Ovary (tissue), 9 donors: ENCODE data around the gene IL4I1. TPM values are rescaled to one million over a fixed set of nuclear protein-coding genes. Genes with fewer than 3 reads are reported as not detected.

Source experiments
- DNase-seq, 5 donors: peaks; one replicate each; pipeline ENCODE4 v3.0.0-alpha.2; 2019 to 2020
- H3K27ac ChIP-seq, 2 donors: fragments of 200-600 bp; one replicate each; pipeline versions ENCODE4 v1.5.1 to v1.8.0; 2019 to 2022
- H3K27me3 ChIP-seq: fragments of 200-600 bp; one replicate; pipeline ENCODE4 v1.8.0; 2022
- H3K36me3 ChIP-seq: fragments of 200-600 bp; sonication (generic); one replicate; pipeline ENCODE4 v1.5.1; 2019
- H3K4me1 ChIP-seq: one replicate; pipeline ENCODE4 v1.8.1; 2013; ENCODE audit warnings: mild to moderate bottlenecking, moderate library complexity; ENCODE audit not compliant: insufficient read depth
- H3K4me3 ChIP-seq: fragments of 200-600 bp; sonication (generic); one replicate; pipeline ENCODE4 v1.5.1; 2017
- H3K9me3 ChIP-seq, 2 donors: fragments of 200-600 bp in 1 of 2; sonication (generic) in 1 of 2; one replicate each; pipeline versions ENCODE4 v1.5.1 to v1.8.1; 2013 to 2019; ENCODE audit warnings: mild to moderate bottlenecking in 1 of 2, moderate library complexity in 1 of 2
- EP300 ChIP-seq: sonication (generic); formaldehyde crosslinking; IDR thresholded peaks from one replicate; pipeline ENCODE4 v1.6.1; 2017; ENCODE audit warnings: antibody characterized with exemption
- POLR2A ChIP-seq: fragments of 450-650 bp; IDR thresholded peaks from one replicate; pipeline ENCODE4 v1.6.1; 2017; ENCODE audit warnings: antibody characterized with exemption, mild to moderate bottlenecking, moderate library complexity
- WGBS, 3 donors: extraction: QIAGEN DNeasy Blood & Tissue Kit in 1 of 3; methylation state at CpG; one replicate each; pipeline versions ENCODE4 v1.1.5 to v1.1.7; 2013 to 2017; 5-methylcytosine and 5-hydroxymethylcytosine counted together
- intact Hi-C, 4 donors: fragments of 100-400 bp; cut with DNase I; formaldehyde crosslinking; loops; one replicate each; pipeline versions ENCODE4 v1.11.0 to v1.15.1; 2022 to 2023
- polyA plus RNA-seq, 2 donors: library from polyadenylated mRNA; stranded (reverse); fragments of 200-250 nt in 1 of 2; fragments of 350-450 nt in 1 of 2; fragmentation: Illumina TruSeq in 1 of 2; extraction: RNeasy Lipid Tissue Mini Kit (QIAGEN cat#74804) in 1 of 2; gene quantifications; one replicate each; pipeline ENCODE4 v1.2.3, GENCODE V29; 2013 to 2014
- total RNA-seq, 7 donors: library from RNA; depleted of rRNA in 2 of 7; stranded (reverse); fragments of >200 nt in 2 of 7; fragmentation: NEBNext Ultra II Directional in 3 of 7; extraction: Animal tissue kit (Norgen Biotek cat#: 25700) in 3 of 7; gene quantifications; one replicate each; pipeline versions ENCODE4 v1.1.0 to v1.2.4, GENCODE V29; 2016 to 2023
- TF ChIP-seq, protein P1 (sequence below), 3 donors: fragments of 450-650 bp in 2 of 3; fragments of 200-600 bp in 1 of 3; IDR thresholded peaks; one replicate each; pipeline versions ENCODE4 v1.5.1 to v1.8.0; 2016 to 2022; ENCODE audit warnings: antibody characterized with exemption in 3 of 3, mild to moderate bottlenecking in 1 of 3
- donor health status: DM: no; HTN: no; CAD: no; lungs with moderate emphysema.
- donor health status: DM: no; HTN: no; CAD: no.
- donor health status: Bipolar disorder and iron deficiency.
- donor health status: DM: yes; HTN: yes; CAD: no.
- donor health status: DM: no; HTN: no; CAD: no.
- donor health status: DM: yes; HTN: yes; CAD: no.

The IL4I1 gene
- total and polyA plus RNA-seq, 9 donors, result 0.24 to 4.3 (median 1.0) TPM; not detected in 1

DNA sequence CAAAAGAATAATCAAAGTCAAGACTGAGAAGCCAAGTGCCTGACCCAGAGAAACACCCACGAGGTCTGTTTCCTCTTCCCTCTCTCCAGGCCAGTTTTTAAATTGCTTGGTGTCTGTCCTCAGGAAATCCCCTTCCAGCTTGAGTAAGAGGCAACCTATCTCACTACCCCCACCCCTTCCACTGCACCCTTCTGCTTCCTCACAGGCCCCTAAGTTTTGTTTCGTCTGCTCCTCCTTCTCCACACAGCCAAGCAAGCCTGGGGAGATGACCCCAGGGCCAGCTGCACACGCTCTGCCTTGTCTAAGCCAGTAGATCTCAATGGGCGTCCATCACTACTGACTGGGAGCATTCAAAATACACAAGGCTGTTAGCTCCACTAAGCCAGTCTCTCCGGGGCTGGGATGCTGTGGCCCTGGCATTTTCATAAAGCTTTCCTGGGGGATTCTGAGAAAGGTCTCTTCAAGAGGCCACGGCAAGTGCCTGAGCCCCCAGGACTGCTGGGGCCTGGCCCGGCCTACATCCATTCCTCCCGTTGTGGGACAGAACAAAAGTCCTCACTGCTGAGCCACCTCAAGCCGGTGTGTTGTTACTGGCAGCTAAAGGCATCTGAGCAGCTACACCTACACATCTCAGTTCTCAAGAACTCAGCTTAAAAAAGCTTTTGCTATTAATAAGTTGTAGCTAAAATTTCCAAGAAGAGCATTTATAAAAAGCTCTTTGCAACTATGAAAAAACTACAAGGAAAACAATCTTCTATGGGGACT lies 14.9 kb upstream of the IL4I1 start:
- intact Hi-C loops, result no loop called here
- H3K27ac ChIP-seq, result no peak overlapping the region
- no peak for TF ChIP-seq POLR2A
- TF ChIP-seq, protein P1, sequence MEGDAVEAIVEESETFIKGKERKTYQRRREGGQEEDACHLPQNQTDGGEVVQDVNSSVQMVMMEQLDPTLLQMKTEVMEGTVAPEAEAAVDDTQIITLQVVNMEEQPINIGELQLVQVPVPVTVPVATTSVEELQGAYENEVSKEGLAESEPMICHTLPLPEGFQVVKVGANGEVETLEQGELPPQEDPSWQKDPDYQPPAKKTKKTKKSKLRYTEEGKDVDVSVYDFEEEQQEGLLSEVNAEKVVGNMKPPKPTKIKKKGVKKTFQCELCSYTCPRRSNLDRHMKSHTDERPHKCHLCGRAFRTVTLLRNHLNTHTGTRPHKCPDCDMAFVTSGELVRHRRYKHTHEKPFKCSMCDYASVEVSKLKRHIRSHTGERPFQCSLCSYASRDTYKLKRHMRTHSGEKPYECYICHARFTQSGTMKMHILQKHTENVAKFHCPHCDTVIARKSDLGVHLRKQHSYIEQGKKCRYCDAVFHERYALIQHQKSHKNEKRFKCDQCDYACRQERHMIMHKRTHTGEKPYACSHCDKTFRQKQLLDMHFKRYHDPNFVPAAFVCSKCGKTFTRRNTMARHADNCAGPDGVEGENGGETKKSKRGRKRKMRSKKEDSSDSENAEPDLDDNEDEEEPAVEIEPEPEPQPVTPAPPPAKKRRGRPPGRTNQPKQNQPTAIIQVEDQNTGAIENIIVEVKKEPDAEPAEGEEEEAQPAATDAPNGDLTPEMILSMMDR (IDR thresholded peaks at IDR 0.05), result no peak
- DNase-seq, result no peak
- 50 to 58% (median 53%) methylated on average over 9 of the region's 9 CpGs for WGBS, 3 donors
- no peak overlapping the region for H3K4me3 ChIP-seq
- peaks cover 9% of the 10 kb centered on the region for H3K4me1 ChIP-seq
- H3K9me3 ChIP-seq, result no peaks in the 10 kb centered on the region
- H3K27me3 ChIP-seq, result no peaks in the 10 kb centered on the region
- no peaks in the 10 kb centered on the region for H3K36me3 ChIP-seq

DNA sequence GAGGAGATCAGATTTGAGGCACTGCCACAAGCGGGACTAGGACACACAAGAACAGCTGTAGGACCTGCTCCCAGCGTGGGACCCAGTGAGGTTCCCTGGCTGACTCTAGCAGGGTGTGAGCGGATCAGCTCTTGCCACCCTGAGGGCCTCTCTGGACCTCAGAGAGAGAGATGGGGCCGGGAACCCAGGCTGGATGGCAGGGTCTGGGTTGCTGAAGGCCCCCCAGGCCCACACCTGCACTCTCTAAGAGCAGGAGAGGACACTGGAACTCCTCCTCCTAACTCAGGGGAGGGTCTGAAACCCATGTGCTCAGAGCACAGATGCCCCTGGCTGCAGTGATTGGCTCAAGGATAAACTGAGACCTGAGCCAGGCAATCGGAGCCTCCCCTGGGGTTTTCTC lies 13.5 kb upstream of the IL4I1 start:
- DNase-seq, result no peak
- Histone ChIP-seq H3K4me1 (peaks cover 9% of the 10 kb centered on the region), H3K27ac (no peak overlapping the region), H3K36me3 (no peaks in the 10 kb centered on the region), H3K9me3 (no peaks in the 10 kb centered on the region), H3K27me3 (no peaks in the 10 kb centered on the region), H3K4me3 (no peak overlapping the region)
- TF ChIP-seq POLR2A, result no peak
- WGBS, 3 donors, result 90 to 96% (median 96%) methylated on average over 5 of the region's 5 CpGs
- intact Hi-C loops, result no loop called here

DNA sequence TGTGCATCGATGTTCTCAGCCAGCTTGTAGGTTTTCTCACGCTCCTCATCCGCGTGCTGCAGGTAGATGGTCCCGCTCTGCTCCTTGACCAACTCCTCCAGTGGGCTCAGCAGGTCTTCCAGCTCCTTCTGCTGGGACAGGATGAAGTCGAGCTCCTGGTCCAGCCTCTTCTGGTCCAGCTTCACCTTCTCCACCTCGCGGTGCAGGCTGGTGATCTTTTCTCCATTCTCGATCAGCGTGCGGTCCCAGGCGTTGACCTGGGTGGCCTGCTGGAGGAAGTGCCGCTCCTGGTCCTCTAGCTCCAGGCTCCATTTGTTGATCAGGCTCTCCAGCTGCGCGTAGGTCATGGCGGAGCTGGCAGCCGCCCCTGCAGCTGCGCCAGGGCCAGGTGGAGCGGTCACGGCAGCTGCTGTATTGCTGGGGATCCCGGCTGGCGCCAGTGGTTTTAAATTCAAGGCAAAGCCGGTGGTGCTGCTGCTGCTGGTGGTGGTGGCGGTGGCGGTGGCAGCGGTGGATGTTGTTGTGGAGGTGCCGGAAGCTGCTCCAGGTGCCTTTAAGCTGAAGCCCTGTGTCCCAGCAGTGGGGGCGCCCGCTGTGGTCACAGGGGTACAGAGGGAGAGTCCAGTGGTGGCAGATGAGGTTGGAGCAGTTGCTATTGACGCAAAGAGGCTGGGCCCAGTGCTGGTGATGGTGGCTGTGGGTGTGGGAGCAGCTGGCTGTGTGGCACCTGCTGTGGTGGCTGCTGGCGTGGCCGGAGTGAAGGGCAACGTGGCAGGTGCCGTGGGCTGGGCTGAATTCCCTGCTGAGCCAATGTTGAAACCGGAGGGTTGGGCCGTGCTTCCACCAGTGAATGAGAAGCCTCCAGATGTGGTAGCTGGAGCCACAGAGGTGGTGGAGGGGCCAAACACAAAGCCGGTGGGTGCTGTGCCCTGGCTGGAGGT lies 12.1 kb upstream of the IL4I1 start:
- TF ChIP-seq, protein P1 (IDR thresholded peaks at IDR 0.05), result no peak
- TF ChIP-seq EP300 (no peak), POLR2A (no peak)
- Histone ChIP-seq H3K27ac (no peak overlapping the region), H3K9me3 (no peaks in the 10 kb centered on the region), H3K4me1 (peaks cover 9% of the 10 kb centered on the region), H3K27me3 (no peaks in the 10 kb centered on the region), H3K36me3 (no peaks in the 10 kb centered on the region), H3K4me3 (no peak overlapping the region)
- intact Hi-C loops, result no loop called here
- WGBS, 3 donors, result 91 to 94% (median 92%) methylated on average over 37 of the region's 37 CpGs
- DNase-seq, result no peak

DNA sequence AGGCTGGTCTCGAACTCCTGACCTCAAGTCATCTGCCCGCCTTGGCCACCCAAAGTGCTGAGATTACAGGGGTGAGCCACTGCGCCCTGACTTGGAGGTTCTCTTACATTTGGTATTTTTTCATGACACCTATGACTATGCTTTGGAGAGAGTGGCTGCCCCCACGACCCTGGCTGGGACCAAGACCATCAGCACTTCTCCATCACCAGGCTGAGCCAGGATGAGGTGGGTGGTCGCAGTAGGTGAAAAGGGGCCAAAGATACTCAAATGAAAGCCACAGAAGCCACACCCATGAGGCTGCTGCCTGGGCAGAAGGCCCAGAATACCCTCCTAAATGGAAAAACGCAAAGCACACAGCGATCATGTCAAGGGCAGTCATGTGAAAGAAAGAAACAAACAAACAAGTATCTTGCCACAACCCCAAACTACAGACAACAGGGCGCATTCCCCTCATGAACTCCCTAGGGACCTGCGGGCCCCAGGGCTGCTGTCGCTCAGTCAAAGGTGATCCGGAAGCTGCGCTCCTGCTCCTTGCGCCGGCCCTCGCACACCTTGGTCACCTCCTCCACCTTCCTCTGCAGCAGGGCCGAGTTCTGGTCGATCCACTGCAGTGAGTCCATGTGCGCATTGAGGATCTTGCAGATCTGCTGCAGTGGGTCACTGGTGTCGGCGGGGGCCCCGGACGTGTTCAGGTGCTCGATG lies 11.2 kb upstream of the IL4I1 start:
- intact Hi-C loops, result no loop called here
- H3K27ac ChIP-seq, result no peak overlapping the region
- no peaks in the 10 kb centered on the region for H3K36me3 ChIP-seq
- no peak for TF ChIP-seq EP300
- no peaks in the 10 kb centered on the region for H3K9me3 ChIP-seq
- no peaks in the 10 kb centered on the region for H3K27me3 ChIP-seq
- DNase-seq, result peak in 1 of 5 donors; percentile 25
- no peak overlapping the region for H3K4me3 ChIP-seq
- WGBS, 3 donors, result 85 to 91% (median 85%) methylated on average over 23 of the region's 23 CpGs
- peaks cover 3% of the 10 kb centered on the region for H3K4me1 ChIP-seq

DNA sequence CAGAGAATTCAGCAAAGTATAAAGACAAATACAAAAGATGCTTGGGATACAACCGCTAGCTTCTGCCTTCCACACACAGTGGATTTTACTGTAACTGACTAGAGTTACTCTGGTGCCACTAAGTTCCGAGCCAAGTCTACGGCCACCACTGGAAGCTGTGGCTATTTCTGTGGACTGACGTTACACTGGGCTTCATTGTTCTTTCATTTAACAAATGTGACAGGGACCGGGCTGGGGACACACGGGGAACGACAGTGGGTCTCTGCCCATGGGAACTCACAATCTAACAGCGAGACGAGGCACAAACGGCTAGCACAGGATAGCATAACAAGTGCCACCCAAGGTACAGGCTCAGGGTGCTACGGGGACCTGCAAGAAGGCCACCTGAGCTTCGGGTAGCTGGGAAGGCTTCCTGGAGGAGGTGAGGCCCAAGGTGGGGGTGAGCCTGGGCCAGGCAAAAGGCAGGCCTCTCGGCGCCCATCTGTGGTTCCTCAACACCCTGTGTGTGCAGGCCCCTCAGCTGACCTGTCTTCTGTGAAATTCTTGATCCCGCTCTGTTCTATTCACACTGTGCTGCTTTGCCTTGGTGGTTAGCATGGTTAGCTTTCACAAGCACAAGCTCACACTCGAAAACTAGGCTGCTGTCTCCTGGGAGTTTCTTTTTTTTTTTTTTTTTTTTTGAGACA lies 10.3 kb upstream of the IL4I1 start:
- 90 to 92% (median 92%) methylated on average over 16 of the region's 16 CpGs for WGBS, 3 donors
- Histone ChIP-seq H3K9me3 (no peaks in the 10 kb centered on the region), H3K4me1 (no peaks in the 10 kb centered on the region), H3K4me3 (no peak overlapping the region), H3K36me3 (no peaks in the 10 kb centered on the region), H3K27me3 (no peaks in the 10 kb centered on the region), H3K27ac (no peak overlapping the region)
- TF ChIP-seq EP300, result no peak
- TF ChIP-seq, protein P1 (IDR thresholded peaks at IDR 0.05), result no peak
- no peak for TF ChIP-seq POLR2A
- no peak for DNase-seq
- intact Hi-C loops, result no loop called here
